ENCODE measurements around the gene CTF1. TPM values are rescaled to one million over a fixed set of nuclear protein-coding genes. Genes with fewer than 3 reads are reported as not detected.

CTF1 gene, protein sequence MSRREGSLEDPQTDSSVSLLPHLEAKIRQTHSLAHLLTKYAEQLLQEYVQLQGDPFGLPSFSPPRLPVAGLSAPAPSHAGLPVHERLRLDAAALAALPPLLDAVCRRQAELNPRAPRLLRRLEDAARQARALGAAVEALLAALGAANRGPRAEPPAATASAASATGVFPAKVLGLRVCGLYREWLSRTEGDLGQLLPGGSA
- total RNA-seq: 2.9 and 3.3 TPM in 2 replicates

DNA sequence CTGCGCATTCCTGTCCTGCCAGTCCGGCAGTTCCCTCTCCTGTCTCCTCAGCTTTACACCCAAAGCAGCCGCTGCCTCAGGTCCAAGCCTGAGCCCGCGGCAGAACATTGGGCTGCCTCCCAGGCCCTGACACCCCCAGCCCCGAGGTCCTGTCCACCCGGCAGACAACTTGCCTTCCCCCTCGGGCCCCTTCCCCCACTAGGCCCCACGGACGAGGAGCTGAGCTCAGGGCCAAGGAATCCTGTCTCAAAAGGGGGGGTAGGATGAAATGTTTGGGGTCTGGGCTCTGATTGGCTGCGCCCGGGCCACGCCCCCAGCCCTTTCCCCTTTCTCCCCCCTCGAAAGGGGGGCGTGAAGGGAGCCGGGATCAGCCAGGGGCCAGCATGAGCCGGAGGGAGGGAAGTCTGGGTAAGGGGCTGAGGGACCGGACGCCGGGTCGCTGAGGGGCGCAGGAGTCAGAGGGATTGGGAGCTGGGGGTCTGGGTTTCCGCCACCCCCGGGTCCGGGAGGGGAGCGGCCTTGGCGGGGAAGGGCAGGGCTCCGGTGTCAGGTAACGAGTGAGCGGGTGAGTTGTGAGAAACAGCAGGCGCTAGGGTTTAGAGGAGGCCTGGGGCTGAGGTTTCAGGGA is at the start of gene CTF1:
TSS of gene CTF1 (plus strand) at position 354 of the 628 bp plus-strand sequence. CDS start at position 384, 30 bp downstream.
- peak; percentile 97 for DNase-seq (ENCODE audit: insufficient read length, low spot score, missing footprints)
- peaks cover 39% of the 10 kb centered on the region for H3K4me1 ChIP-seq (ENCODE audit: insufficient read depth, low read length)
- TF ChIP-seq, protein P1, sequence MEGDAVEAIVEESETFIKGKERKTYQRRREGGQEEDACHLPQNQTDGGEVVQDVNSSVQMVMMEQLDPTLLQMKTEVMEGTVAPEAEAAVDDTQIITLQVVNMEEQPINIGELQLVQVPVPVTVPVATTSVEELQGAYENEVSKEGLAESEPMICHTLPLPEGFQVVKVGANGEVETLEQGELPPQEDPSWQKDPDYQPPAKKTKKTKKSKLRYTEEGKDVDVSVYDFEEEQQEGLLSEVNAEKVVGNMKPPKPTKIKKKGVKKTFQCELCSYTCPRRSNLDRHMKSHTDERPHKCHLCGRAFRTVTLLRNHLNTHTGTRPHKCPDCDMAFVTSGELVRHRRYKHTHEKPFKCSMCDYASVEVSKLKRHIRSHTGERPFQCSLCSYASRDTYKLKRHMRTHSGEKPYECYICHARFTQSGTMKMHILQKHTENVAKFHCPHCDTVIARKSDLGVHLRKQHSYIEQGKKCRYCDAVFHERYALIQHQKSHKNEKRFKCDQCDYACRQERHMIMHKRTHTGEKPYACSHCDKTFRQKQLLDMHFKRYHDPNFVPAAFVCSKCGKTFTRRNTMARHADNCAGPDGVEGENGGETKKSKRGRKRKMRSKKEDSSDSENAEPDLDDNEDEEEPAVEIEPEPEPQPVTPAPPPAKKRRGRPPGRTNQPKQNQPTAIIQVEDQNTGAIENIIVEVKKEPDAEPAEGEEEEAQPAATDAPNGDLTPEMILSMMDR (IDR thresholded peaks at IDR 0.05; ENCODE audit: extremely low read depth, low read depth, low read length): no peak
- no peaks in the 10 kb centered on the region for H3K9me3 ChIP-seq (ENCODE audit: low read depth, low read length)
- peak within 1 kb of the TSS; percentile 74 for H3K4me2 ChIP-seq (ENCODE audit: insufficient read depth, low read length)
- H3K79me2 ChIP-seq (ENCODE audit: insufficient read depth, low read length): peaks cover 15% of the 10 kb centered on the region
- no peaks in the 10 kb centered on the region for H4K20me1 ChIP-seq (ENCODE audit: insufficient read depth, low read length)
- H3K27me3 ChIP-seq (ENCODE audit: insufficient read depth, low read length): no peaks in the 10 kb centered on the region
- peak within 1 kb of the TSS; percentile 85 for H2AFZ ChIP-seq (ENCODE audit: low read length)
- peak within 1 kb of the TSS; percentile 83 for H3K27ac ChIP-seq (ENCODE audit: low read depth, low read length)
- H3K4me3 ChIP-seq (ENCODE audit: insufficient read depth, low read length): peak within 1 kb of the TSS; percentile 85
- peaks cover 3% of the 10 kb centered on the region for H3K36me3 ChIP-seq (ENCODE audit: insufficient read depth, low read length)

DNA sequence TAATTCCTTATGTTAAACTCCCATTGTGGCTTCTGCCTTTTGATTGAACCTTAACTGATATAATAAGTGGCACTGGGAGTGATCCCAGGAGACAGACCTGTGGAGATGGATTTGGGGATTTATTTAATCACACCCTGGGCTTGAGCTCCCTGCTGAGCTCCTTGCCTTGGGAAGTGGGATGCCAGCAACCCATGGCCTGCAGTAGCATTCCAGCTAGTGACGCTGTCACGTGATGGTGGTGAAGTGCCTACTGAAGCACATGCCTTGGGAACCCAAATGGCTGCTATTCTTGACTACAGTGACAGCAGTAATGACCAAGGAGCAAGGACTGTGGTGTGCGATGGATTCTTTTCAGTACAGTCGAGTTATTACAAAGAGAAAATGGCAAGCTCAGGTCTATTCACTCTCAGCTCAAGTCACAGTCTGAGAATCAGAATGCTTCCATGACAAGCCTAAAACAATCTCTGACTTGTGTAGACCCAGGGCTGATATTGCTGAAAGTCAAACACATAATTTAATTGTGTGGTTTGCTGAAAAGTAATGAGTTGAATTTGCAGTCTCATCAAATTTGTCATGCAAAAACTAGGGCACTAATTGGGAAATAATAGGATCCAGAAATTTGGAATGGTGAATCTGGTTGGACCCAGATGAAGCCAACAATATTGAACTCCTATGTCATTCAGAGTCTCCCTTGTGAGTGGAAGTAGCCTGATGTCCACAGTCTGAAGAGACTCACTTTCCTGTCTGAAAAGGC is 49.6 kb upstream of the CTF1 start:
- no peaks in the 10 kb centered on the region for H3K27me3 ChIP-seq (ENCODE audit: insufficient read depth, low read length)
- H3K4me3 ChIP-seq (ENCODE audit: insufficient read depth, low read length): no peak overlapping the region
- H2AFZ ChIP-seq (ENCODE audit: low read length): no peak overlapping the region
- H4K20me1 ChIP-seq (ENCODE audit: insufficient read depth, low read length): no peaks in the 10 kb centered on the region
- H3K27ac ChIP-seq (ENCODE audit: low read depth, low read length): no peak overlapping the region
- peaks cover 4% of the 10 kb centered on the region for H3K4me1 ChIP-seq (ENCODE audit: insufficient read depth, low read length)
- TF ChIP-seq, protein P1 (IDR thresholded peaks at IDR 0.05; ENCODE audit: extremely low read depth, low read depth, low read length): no peak
- H3K79me2 ChIP-seq (ENCODE audit: insufficient read depth, low read length): no peaks in the 10 kb centered on the region
- no peak overlapping the region for H3K4me2 ChIP-seq (ENCODE audit: insufficient read depth, low read length)
- no peaks in the 10 kb centered on the region for H3K9me3 ChIP-seq (ENCODE audit: low read depth, low read length)
- no peak for DNase-seq (ENCODE audit: insufficient read length, low spot score, missing footprints)
- peaks cover 1% of the 10 kb centered on the region for H3K36me3 ChIP-seq (ENCODE audit: insufficient read depth, low read length)

DNA sequence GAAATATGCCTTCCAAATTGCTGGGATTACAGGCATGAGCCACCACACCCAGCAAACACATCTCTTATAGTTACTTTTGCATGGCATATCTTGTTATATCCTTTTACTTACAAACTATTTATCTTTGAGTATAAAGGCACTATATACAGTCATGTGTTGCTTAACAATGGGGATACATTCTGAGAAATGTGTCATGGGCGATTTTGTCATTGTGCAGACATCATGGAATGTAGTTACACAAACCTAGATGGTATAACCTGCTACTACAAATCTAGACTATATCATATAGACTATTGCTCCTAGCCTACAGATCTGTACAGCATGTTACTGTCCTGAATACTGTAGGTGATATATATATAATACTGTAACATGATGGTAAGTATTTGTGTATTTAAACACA is 46.2 kb upstream of the CTF1 start:
- Histone ChIP-seq H3K79me2 (ENCODE audit: insufficient read depth, low read length) (no peaks in the 10 kb centered on the region), H3K4me3 (ENCODE audit: insufficient read depth, low read length) (no peak overlapping the region), H3K4me1 (ENCODE audit: insufficient read depth, low read length) (no peaks in the 10 kb centered on the region), H3K36me3 (ENCODE audit: insufficient read depth, low read length) (peaks cover 4% of the 10 kb centered on the region), H2AFZ (ENCODE audit: low read length) (no peak overlapping the region), H3K27me3 (ENCODE audit: insufficient read depth, low read length) (no peaks in the 10 kb centered on the region), H4K20me1 (ENCODE audit: insufficient read depth, low read length) (no peaks in the 10 kb centered on the region), H3K9me3 (ENCODE audit: low read depth, low read length) (no peaks in the 10 kb centered on the region), H3K4me2 (ENCODE audit: insufficient read depth, low read length) (no peak overlapping the region), H3K27ac (ENCODE audit: low read depth, low read length) (no peak overlapping the region)
- TF ChIP-seq, protein P1 (IDR thresholded peaks at IDR 0.05; ENCODE audit: extremely low read depth, low read depth, low read length): no peak
- DNase-seq (ENCODE audit: insufficient read length, low spot score, missing footprints): no peak

DNA sequence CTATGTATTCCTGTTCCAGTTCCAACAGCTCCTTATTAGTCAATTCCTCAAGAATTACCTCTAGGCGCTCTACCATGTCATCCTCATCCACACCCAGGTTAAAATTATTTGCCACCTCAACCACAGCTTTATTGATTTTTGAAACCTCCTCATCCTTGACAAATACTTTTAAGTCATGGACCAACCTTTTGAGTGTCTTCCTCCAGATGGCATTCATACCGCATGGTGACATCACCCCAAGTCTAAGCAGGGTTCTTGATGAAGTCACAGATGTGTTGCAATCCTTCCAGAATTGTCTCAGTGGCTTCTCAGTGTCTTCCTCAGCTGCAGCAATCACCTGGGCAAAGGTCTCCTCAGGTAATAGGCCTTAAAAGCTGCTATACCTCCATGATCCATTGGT is 42.7 kb upstream of the CTF1 start:
- peaks cover 4% of the 10 kb centered on the region for H3K36me3 ChIP-seq (ENCODE audit: insufficient read depth, low read length)
- no peak for DNase-seq (ENCODE audit: insufficient read length, low spot score, missing footprints)
- H3K27ac ChIP-seq (ENCODE audit: low read depth, low read length): no peak overlapping the region
- H4K20me1 ChIP-seq (ENCODE audit: insufficient read depth, low read length): peaks cover under 1% of the 10 kb centered on the region
- H3K4me3 ChIP-seq (ENCODE audit: insufficient read depth, low read length): no peak overlapping the region
- no peaks in the 10 kb centered on the region for H3K27me3 ChIP-seq (ENCODE audit: insufficient read depth, low read length)
- no peaks in the 10 kb centered on the region for H3K79me2 ChIP-seq (ENCODE audit: insufficient read depth, low read length)
- TF ChIP-seq, protein P1 (IDR thresholded peaks at IDR 0.05; ENCODE audit: extremely low read depth, low read depth, low read length): no peak
- no peaks in the 10 kb centered on the region for H3K9me3 ChIP-seq (ENCODE audit: low read depth, low read length)
- H3K4me2 ChIP-seq (ENCODE audit: insufficient read depth, low read length): no peak overlapping the region
- no peaks in the 10 kb centered on the region for H3K4me1 ChIP-seq (ENCODE audit: insufficient read depth, low read length)
- H2AFZ ChIP-seq (ENCODE audit: low read length): no peak overlapping the region
